Naive thymus-derived CD8-positive, alpha-beta T cell (primary cell): ENCODE data around the gene IP6K1. TPM values are rescaled to one million over a fixed set of nuclear protein-coding genes. Genes with fewer than 3 reads are reported as not detected.
A peak's percentile ranks its signal among the peaks of the same experiment; 100 is the strongest.

ENCODE experiments used
- ATAC-seq, 2 donors: fragments of 150-1000 bp; cut with Tn5 transposase in 1 of 2; sonication (Bioruptor Pico), chemical (Tn5 transposase) in 1 of 2; 1 replicate in 1 of 2; 2 replicates in 1 of 2; pipeline ENCODE4 v1.10.0; 2021; ENCODE audit warnings: mild to moderate bottlenecking in 2 of 2, moderate library complexity in 2 of 2
- POLR2A ChIA-PET: fragments of 350-600 bp; sonication (Branson Sonifier 250); formaldehyde crosslinking; loops from one replicate; lab custom pipeline; 2021; ENCODE audit warnings: antibody characterized with exemption; lab: Charles Lee
- DNase-seq, 10 donors: peaks; one replicate each; pipeline versions ENCODE4 v3.0.0 to v3.0.0-alpha.2; 2020 to 2022
- H3K27ac Mint-ChIP-seq, 10 donors: one replicate each; pipeline ENCODE4 v1.8.0; 2020 to 2022; ENCODE audit warnings: mild to moderate bottlenecking in 10 of 10, mixed read lengths in 10 of 10, moderate library complexity in 4 of 10, inconsistent platforms in 1 of 10
- H3K27me3 Mint-ChIP-seq, 5 donors: one replicate each; pipeline ENCODE4 v1.8.0; 2021 to 2022; ENCODE audit warnings: mixed read lengths in 5 of 5
- H3K36me3 Mint-ChIP-seq, 3 donors: one replicate each; pipeline ENCODE4 v1.8.0; 2020 to 2022; ENCODE audit warnings: mixed read lengths in 3 of 3, mild to moderate bottlenecking in 2 of 3, inconsistent platforms in 1 of 3
- H3K4me1 Mint-ChIP-seq, 4 donors: one replicate each; pipeline ENCODE4 v1.8.0; 2021 to 2022; ENCODE audit warnings: mixed read lengths in 4 of 4
- H3K4me3 Mint-ChIP-seq, 10 donors: one replicate each; pipeline ENCODE4 v1.8.0; 2020 to 2022; ENCODE audit warnings: mild to moderate bottlenecking in 10 of 10, mixed read lengths in 10 of 10, moderate library complexity in 6 of 10, inconsistent platforms in 1 of 10
- H3K9me3 Mint-ChIP-seq, 9 donors: one replicate each; pipeline ENCODE4 v1.8.0; 2020 to 2022; ENCODE audit warnings: mixed read lengths in 9 of 9, mild to moderate bottlenecking in 3 of 9, inconsistent platforms in 1 of 9, moderate library complexity in 1 of 9
- polyA plus RNA-seq, 3 donors: library from polyadenylated mRNA; unstranded; fragments of 300-500 nt; fragmentation: Illumina TruSeq; gene quantifications; one replicate each; pipeline ENCODE4 v1.2.3, GENCODE V29; 2021
- total RNA-seq, 8 experiments: library from RNA in 2 of 8; stranded (reverse) in 2 of 8; gene quantifications; one replicate each; pipeline ENCODE4 v1.2.3 and lab custom pipeline; 2021 to 2026

The IP6K1 gene
- total and polyA plus RNA-seq, 5 experiments from 2014 or later = 11.7 to 53.4 (median 26.0) TPM

DNA sequence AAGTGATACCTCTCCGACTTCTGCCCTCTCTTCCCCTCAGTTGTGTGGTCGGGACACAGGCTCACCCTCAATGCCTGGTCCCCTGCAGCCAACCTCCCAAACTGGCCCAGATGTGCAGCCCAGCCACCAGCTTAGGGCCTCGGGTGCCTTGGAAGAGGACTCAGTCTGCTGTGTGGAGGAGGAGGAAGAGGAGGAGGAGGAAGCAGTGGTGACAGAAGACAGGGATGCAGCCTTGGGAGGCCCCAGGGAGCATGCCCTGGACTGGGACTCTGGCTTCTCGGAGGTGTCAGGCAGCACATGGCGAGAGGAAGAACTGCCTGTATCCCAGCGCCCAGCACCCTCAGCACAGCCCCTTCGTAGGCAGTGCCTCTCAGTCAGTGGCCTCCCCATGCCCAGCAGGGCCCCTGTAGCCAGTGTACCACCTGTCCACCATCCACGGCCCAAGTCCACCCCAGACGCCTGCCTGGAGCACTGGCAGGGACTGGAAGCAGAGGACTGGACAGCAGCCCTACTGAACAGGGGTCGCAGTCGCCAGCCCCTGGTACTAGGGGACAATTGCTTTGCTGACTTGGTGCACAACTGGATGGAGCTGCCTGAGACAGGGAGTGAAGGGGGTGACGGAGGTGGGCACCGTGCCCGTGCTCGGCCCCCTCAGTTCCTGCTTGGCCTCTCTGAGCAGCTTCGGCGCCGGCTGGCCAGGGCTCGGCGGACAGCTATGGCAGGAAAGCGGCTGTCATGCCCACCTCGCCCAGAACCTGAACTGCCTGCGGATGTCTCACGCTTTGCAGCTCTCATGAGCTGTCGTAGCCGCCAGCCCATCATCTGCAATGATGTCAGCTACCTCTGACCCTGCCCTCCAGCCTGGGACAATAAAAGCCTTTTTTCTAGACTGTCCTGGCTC lies 18.0 kb upstream of the IP6K1 start:
- peak overlapping the region; percentile 83 to 96 (median 93) for H3K27ac Mint-ChIP-seq
- H3K27me3 Mint-ChIP-seq = peaks cover 2 to 11% (median 9%) of the 10 kb centered on the region in 5 donors
- H3K36me3 Mint-ChIP-seq = peaks cover 0 to 12% (median 0%) of the 10 kb centered on the region in 3 donors
- no peak for ATAC-seq
- H3K4me3 Mint-ChIP-seq = peak overlapping the region; percentile 71 to 95 (median 88)
- DNase-seq = peak in 2 of 10 donors; percentile 15 to 29
- no peaks in the 10 kb centered on the region for H3K9me3 Mint-ChIP-seq
- POLR2A ChIA-PET = interaction anchor here (0.6 to 8.3 kb wide), 13 partner anchors 10 to 503 kb away, joined by 3 to 124 read pairs (median 7); partner anchors contain the start of genes IP6K1, MON1A, RBM6 and TRAIP
- H3K4me1 Mint-ChIP-seq = peaks cover 34 to 65% (median 60%) of the 10 kb centered on the region in 4 donors

DNA sequence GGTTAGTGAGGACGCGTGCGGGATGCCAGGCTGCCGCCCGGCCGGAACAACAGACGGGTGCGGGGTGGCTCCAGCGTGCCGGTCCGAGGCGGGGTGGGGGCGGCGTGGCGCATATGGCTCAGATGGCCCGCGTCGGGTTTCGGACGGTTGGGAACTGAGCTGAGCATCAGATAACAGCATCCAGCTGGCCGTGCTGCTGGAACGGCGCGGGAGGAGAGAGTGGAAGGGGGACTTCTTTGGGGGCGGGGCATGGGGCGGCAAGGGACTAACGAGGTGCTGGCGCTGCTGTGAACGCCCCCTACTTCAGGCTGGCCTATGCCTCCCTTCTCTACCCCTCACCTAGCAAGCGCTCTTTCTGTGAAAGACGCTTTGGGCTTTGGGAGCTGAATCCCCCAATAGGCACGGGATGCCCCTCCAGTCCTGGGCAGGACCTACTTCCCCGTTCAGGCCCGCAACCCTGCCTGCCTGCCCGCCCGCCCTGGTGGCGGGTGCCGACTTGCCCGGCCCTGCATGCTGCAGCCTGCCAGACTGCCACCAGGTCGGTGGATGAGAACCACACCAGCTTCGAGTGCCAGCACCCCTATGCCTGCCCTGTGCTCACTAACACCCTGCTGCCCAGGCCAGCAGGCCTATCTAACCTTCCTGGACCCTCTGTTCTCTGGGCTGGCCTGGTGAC lies 17.3 kb upstream of the IP6K1 start:
- Mint-ChIP-seq H3K27ac (peak overlapping the region in 9 of 10 donors; percentile 53 to 96 (median 90)), H3K4me3 (peak overlapping the region; percentile 71 to 95 (median 88)), H3K36me3 (peaks cover 0 to 7% (median 0%) of the 10 kb centered on the region in 3 donors), H3K4me1 (peaks cover 30 to 57% (median 55%) of the 10 kb centered on the region in 4 donors), H3K27me3 (peaks cover 2 to 11% (median 9%) of the 10 kb centered on the region in 5 donors), H3K9me3 (no peaks in the 10 kb centered on the region)
- POLR2A ChIA-PET = interaction anchor here (0.6 to 8.3 kb wide), 19 partner anchors 11 to 504 kb away, joined by 3 to 124 read pairs (median 4); partner anchors contain the start of genes AMIGO3, GMPPB, IP6K1 and MON1A
- ATAC-seq (peak; percentile 39 to 45), DNase-seq (peak; percentile 26 to 73 (median 61))

DNA sequence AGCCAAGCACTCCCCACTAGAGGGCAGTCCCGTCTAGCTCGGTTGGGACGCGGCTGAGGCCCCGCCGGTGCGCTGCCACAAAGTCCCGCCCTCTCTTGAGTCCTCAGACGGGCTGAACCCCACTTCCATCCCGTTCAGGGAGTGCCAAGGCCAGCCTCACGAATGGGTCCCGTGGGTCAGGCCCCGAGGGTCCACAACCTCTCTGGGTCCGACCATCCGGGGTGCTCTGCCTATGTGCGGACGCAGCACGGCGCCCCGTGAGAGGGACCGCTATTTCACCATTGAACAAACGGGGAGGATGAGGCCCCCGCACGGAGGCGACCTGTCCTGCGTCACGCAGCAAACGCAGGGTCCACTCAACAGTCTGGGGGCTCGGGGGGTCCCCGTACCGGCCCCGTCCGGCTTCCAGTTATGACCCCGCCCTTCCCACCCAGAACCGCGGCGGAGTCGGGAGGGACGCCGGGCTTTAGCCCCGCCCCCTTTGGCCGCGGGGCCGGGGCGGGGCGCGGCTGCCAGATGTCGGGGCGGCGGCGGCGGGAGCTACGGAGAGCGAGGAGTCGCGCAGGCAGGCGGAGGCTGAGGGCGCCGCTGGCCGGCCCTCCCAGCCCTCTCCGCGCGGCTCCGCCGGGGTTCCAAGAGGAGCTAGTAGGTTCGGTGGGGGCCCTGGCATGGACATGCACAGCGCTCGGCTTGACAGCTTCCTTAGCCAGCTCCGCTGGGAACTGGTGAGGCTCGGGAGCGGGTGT lies 16.6 kb upstream of the IP6K1 start, which contains the start of gene INKA1:
Gene INKA1 (plus strand): TSS at position 543 of the 746 bp plus-strand sequence. CDS start 132 bp downstream, at position 675.
- Mint-ChIP-seq H3K27ac (peak within 1 kb of the TSS; percentile 86 to 98 (median 94)), H3K27me3 (peaks cover 2 to 11% (median 9%) of the 10 kb centered on the region in 5 donors), H3K4me1 (peaks cover 24 to 50% (median 48%) of the 10 kb centered on the region in 4 donors), H3K4me3 (peak within 1 kb of the TSS; percentile 71 to 95 (median 92)), H3K36me3 (peaks cover 0 to 2% (median 0%) of the 10 kb centered on the region in 3 donors), H3K9me3 (no peaks in the 10 kb centered on the region)
- DNase-seq (peak; percentile 79 to 94 (median 88)), ATAC-seq (peak; percentile 79 to 82)
- POLR2A ChIA-PET = interaction anchor here (0.6 to 8.3 kb wide), 19 partner anchors 12 to 333 kb away, joined by 3 to 124 read pairs (median 4); partner anchors contain the start of genes AMIGO3, GMPPB, IP6K1 and RBM6

DNA sequence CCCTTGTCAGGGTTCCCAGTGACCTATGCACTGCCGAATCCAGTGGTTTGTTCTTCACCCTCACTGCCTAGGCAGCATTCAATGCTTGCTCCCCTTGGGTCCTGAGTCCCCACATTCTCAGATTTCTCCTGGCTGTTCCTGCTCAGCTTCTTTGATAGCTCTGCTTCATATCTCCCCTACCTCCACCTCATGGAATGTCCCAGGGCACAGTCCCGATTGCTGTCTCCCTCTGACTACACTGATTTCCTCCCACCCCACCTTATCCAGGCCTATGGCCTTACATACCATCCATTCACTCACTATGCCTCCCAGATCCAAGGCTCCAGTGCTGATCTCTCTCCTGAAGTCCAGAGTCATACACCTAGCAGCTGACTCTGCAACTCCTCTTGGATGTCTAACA lies 14.8 kb upstream of the IP6K1 start:
- Mint-ChIP-seq H3K4me1 (peaks cover 22 to 33% (median 31%) of the 10 kb centered on the region in 4 donors), H3K4me3 (peak overlapping the region in 3 of 10 donors; percentile 0 to 92 (median 26)), H3K36me3 (no peaks in the 10 kb centered on the region), H3K27ac (peak overlapping the region in 1 of 10 donors; percentile 33), H3K9me3 (no peaks in the 10 kb centered on the region), H3K27me3 (peaks cover 2 to 11% (median 9%) of the 10 kb centered on the region in 5 donors)
- POLR2A ChIA-PET = interaction anchor here (1.0 to 8.3 kb wide), 2 partner anchors 18 to 37 kb away, joined by 3 to 116 read pairs; no protein-coding TSS in a partner anchor
- no peak for ATAC-seq
- no peak for DNase-seq

DNA sequence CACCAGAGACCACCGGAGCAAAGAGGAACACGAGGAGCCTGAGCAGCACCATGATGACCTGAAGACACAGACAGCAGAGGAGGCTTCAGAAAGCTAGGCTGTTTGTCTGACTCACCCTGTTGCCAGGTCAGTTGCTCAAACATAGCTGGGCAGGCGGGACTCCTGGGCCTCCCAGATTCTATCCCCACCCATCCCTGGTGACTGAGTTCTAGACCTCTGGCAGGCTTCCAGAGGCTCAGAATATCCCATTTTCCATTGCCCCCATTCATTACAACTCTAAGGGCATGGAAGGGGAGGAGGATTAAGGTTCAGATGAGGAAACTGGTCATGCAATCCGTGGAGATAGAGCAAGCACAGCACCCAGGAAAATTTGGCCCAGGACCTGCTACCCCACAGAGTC lies 13.4 kb upstream of the IP6K1 start, which contains the start of gene CDHR4:
Gene CDHR4 (minus strand): TSS at position 113 of the 400 bp plus-strand sequence. CDS start 61 bp downstream, at position 52.
- Mint-ChIP-seq H3K9me3 (no peaks in the 10 kb centered on the region), H3K27me3 (peaks cover 2 to 11% (median 9%) of the 10 kb centered on the region in 5 donors), H3K36me3 (no peaks in the 10 kb centered on the region), H3K4me3 (peak within 1 kb of the TSS in 1 of 10 donors; percentile 10), H3K4me1 (peaks cover 11 to 20% (median 18%) of the 10 kb centered on the region in 4 donors), H3K27ac (no peak within 1 kb of the TSS)
- POLR2A ChIA-PET = interaction anchor here (1.1 to 1.7 kb wide), 2 partner anchors 14 to 18 kb away, joined by 4 to 9 read pairs; partner anchors contain the start of gene IP6K1
- no peak for DNase-seq
- no peak for ATAC-seq

DNA sequence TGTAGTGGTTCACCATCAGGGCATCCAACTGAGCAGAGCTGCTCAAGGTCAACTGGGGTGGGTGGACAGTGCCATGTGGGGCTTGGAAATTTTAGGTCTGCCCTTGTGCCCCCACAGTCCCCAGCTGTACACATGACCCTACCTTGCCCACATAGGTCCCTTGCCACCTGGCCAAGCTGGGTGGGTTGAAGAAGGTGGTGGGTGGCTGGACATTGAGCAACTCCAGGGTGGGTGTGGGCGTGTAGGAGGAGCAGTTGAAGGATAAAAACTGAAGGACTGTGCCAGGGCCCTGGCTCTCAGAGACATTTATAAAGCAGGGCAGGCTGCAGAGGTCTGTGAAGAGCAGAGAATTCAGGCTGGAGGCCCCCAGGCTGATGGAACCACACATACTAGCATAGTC lies 12.8 kb upstream of the IP6K1 start:
- POLR2A ChIA-PET = interaction anchor here (0.6 to 1.7 kb wide), 3 partner anchors 13 to 283 kb away, joined by 3 to 9 read pairs (median 4); partner anchors contain the start of gene IP6K1
- ATAC-seq = no peak
- H3K9me3 Mint-ChIP-seq = no peaks in the 10 kb centered on the region
- no peak overlapping the region for H3K27ac Mint-ChIP-seq
- DNase-seq = peak in 1 of 10 donors; percentile 7
- H3K4me1 Mint-ChIP-seq = peaks cover 10 to 13% (median 11%) of the 10 kb centered on the region in 4 donors
- H3K36me3 Mint-ChIP-seq = no peaks in the 10 kb centered on the region
- H3K4me3 Mint-ChIP-seq = no peak overlapping the region
- H3K27me3 Mint-ChIP-seq = peaks cover 2 to 11% (median 9%) of the 10 kb centered on the region in 5 donors

DNA sequence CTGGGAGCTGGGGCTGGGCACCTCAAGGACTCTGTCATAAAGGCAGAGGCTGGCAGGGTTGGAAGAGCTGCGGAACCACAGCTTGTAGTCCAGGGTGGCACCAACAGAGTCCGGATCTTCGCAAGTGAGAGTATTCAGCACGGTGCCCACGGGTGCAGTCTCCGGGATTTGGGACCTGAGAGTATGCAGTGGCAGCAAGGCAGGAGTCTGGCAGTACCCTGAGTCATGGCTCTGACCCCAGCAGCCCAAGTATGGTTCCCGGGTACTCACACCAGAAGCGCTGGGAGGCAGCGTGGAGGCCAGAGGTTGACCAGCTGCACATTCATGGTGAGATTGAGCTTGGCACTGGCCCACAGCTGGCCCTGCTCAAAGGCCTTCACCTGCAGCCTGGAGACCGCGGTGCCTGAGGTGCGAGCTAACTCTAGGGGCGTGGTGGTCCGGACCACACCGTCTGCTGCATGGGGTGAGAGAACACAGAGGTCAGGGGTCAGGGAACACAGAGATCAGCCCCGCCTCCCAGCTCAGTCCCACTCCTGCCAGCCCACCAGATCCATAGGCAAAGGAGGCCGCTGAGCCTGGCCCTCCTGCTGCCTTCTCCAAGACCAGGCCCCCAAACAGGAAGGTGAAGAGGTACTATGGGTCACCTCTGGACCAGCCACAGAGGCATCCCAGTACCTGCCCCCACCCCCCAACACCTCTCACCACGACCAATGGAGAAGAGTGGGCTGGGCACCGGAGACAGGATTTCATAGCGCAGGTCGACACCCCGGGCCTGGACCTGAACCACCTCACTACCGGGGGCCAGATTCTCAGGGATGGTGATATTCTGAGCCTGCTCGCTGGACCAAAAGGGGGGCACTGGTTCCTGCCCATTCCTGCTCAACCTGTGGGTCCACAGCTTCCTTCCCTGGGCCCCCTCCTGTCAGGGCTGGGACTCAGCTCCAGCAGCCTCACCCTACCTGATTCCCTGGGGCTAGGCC lies 8.9 kb upstream of the IP6K1 start:
- H3K4me1 Mint-ChIP-seq = peaks cover 1 to 8% (median 3%) of the 10 kb centered on the region in 4 donors
- POLR2A ChIA-PET = no interaction called here
- DNase-seq (peak in 1 of 10 donors; percentile 59), ATAC-seq (no peak)
- H3K27ac Mint-ChIP-seq = no peak overlapping the region
- H3K27me3 Mint-ChIP-seq = no peaks in the 10 kb centered on the region
- H3K4me3 Mint-ChIP-seq = no peak overlapping the region
- no peaks in the 10 kb centered on the region for H3K36me3 Mint-ChIP-seq
- no peaks in the 10 kb centered on the region for H3K9me3 Mint-ChIP-seq

DNA sequence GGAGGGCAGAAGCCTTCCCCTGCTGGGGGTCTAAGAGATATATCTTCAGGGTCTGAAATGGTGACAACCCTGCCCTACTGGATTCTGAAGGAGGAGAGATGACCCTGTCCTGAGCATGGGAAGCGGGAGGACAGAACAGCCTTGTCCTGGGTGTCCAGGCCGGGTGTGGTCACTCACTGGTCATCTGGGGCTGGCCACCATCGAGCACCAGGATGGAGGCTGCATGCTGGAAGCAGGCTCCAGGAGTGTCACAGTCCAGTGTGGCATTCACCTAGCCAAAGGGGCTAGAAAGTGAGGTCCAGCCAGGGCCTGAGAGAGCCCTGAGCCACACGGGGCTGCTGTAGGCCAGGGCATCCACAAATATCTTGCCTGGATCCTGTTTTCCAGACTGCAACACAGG lies 8.1 kb upstream of the IP6K1 start:
- H3K27me3 Mint-ChIP-seq = no peaks in the 10 kb centered on the region
- peaks cover 3 to 10% (median 7%) of the 10 kb centered on the region in 4 donors for H3K4me1 Mint-ChIP-seq
- POLR2A ChIA-PET = no interaction called here
- DNase-seq = peak in 1 of 10 donors; percentile 26
- H3K27ac Mint-ChIP-seq = no peak overlapping the region
- no peak for ATAC-seq
- H3K36me3 Mint-ChIP-seq = no peaks in the 10 kb centered on the region
- no peaks in the 10 kb centered on the region for H3K9me3 Mint-ChIP-seq
- H3K4me3 Mint-ChIP-seq = no peak overlapping the region

DNA sequence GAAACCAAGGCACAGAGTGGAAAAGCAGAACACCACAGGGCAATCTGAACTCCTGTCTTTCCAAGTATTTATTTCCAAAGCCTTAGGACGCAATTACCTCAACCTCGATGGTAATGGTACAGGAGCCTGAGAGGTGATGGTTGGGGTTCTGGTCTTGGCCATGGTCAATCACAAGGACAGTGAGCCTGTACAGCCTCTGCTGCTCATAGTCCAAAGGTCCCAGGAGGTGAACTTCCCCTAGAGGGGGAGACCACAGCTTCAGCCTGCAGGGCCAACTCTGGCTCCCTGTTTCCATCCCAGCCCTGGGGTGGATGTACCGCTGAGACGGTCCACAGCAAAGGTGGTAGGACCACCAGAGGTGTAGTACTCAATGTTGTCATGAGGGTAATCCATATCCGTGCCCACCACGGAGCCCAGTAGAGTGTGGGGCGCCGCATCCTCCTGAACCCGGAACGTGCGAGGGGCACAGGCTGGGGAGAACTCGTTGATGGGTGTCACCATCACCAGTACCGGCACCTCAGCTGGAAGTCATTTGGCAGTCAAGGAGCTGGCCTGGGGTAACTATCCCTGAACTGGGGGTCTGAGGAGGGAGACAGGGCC lies 7.2 kb upstream of the IP6K1 start:
- no peaks in the 10 kb centered on the region for H3K27me3 Mint-ChIP-seq
- POLR2A ChIA-PET = no interaction called here
- H3K36me3 Mint-ChIP-seq = no peaks in the 10 kb centered on the region
- ATAC-seq (no peak), DNase-seq (peak in 1 of 10 donors; percentile 59)
- H3K27ac Mint-ChIP-seq = no peak overlapping the region
- H3K9me3 Mint-ChIP-seq = no peaks in the 10 kb centered on the region
- peaks cover 3 to 10% (median 7%) of the 10 kb centered on the region in 4 donors for H3K4me1 Mint-ChIP-seq
- H3K4me3 Mint-ChIP-seq = no peak overlapping the region
